Measurements from ENCODE around the gene GBX2.

DNA sequence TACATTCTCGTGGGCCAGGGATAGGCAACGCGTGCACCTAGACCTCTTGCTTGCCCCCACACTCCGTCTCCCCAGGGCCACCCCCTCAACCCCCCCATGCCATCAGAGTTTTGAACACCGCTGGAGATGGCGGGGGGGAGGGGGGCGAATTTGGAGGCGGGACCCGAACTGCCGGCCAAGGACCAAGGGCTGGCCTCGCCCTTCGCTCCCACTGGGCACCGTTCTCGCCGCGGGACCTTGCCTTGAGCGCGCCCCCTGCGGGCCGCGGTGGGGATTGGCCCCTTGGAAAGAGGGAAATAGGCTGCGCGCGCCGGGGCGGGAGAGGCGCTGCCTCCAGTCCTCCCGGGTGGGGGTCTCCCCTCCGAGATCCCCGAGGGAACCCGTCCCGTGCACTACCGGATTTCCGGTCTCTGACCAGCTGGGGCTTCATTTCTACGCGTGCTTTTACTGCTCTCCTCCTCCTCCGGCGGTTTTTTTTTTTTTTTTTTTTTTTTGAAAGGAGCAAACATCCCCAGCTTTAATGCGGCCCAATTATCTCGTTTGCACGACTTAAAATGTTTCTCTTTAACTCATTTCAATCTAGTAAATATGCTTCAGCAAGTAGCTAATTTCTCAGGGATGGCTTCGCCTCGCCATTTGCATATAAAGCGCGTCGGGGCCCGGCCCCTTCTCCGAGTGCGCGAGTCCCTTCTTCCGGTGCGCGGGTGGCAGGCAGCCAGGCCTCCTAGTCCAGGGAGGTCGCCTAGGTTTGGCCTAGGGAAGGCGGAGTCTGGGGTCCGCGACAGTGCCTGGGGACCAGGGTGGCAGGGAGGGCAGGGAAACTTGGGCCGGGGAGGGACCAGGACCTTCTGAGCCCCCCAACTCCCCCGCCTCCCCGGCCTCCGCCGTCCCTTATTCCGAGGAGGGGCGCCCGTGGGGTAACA lies 10.0 kb upstream of the GBX2 start:
- TF ChIP-seq, protein P1, sequence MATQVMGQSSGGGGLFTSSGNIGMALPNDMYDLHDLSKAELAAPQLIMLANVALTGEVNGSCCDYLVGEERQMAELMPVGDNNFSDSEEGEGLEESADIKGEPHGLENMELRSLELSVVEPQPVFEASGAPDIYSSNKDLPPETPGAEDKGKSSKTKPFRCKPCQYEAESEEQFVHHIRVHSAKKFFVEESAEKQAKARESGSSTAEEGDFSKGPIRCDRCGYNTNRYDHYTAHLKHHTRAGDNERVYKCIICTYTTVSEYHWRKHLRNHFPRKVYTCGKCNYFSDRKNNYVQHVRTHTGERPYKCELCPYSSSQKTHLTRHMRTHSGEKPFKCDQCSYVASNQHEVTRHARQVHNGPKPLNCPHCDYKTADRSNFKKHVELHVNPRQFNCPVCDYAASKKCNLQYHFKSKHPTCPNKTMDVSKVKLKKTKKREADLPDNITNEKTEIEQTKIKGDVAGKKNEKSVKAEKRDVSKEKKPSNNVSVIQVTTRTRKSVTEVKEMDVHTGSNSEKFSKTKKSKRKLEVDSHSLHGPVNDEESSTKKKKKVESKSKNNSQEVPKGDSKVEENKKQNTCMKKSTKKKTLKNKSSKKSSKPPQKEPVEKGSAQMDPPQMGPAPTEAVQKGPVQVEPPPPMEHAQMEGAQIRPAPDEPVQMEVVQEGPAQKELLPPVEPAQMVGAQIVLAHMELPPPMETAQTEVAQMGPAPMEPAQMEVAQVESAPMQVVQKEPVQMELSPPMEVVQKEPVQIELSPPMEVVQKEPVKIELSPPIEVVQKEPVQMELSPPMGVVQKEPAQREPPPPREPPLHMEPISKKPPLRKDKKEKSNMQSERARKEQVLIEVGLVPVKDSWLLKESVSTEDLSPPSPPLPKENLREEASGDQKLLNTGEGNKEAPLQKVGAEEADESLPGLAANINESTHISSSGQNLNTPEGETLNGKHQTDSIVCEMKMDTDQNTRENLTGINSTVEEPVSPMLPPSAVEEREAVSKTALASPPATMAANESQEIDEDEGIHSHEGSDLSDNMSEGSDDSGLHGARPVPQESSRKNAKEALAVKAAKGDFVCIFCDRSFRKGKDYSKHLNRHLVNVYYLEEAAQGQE (IDR thresholded peaks at IDR 0.05; ENCODE audit: insufficient read depth in 1 of 2, low read depth in 2 of 2, low read length in 1 of 2): 0 out of 4 replicates have a peak, but pooled peaks of 1 of the 2 experiments have one; percentile 39
- peak; percentile 94 for TF ChIP-seq CTCF (IDR thresholded peaks at IDR 0.05)

Data from Panc1 (cell line).